C4-2B (cell line): Measurements from ENCODE around the gene OPCML.

Source experiments
- CTCF ChIP-seq: fragments of 450-650 bp; conservative IDR thresholded peaks from 2 replicates; pipeline ENCODE4 v1.5.1; 2017; ENCODE audit warnings: mild to moderate bottlenecking
- ZFX ChIP-seq: fragments of 450-650 bp; IDR thresholded peaks from 2 replicates; pipeline ENCODE4 v1.6.1; 2017

GRCh38 chr11:133386852-133387251 lies 145.4 kb downstream of the OPCML start:
- no peak for TF ChIP-seq CTCF
- TF ChIP-seq ZFX: no peak
